NCI-H1105 treated with DMSO at 0.1 percent for 48 hours (cell line): Measurements from ENCODE around the gene TACSTD2.
"Not testable (repeated sequence)": the region's sequence is repeated elsewhere in the genome, so short reads cannot be mapped to it uniquely, and the experiment has no call there.

Experiments
- DNase-seq: peaks from one replicate; lab custom pipeline; 2025; lab: John Stamatoyannopoulos, UW

TACSTD2 gene

GRCh38 chr1:58576727-58577653, at the start of gene TACSTD2:
Gene TACSTD2 (minus strand): TSS chr1:58577252. CDS start chr1:58577156, 96 bp downstream.
- no peak for DNase-seq

GRCh38 chr1:58626293-58626692, 49.2 kb upstream of the TACSTD2 start:
- no peak for DNase-seq

- DNase-seq = not testable (repeated sequence)
Observed at GRCh38 chr1:58623259-58623658, 46.2 kb upstream of the TACSTD2 start.

- DNase-seq = no peak
Observed at GRCh38 chr1:58622571-58622970, 45.5 kb upstream of the TACSTD2 start.

- no peak for DNase-seq
Observed at GRCh38 chr1:58621391-58621790, 44.3 kb upstream of the TACSTD2 start.

GRCh38 chr1:58620926-58621325, 43.9 kb upstream of the TACSTD2 start:
- DNase-seq = no peak

- DNase-seq = no peak
Observed at GRCh38 chr1:58620259-58620658, 43.2 kb upstream of the TACSTD2 start.

GRCh38 chr1:58619286-58620054, 42.4 kb upstream of the TACSTD2 start:
- no peak for DNase-seq

- DNase-seq = no peak
Observed at GRCh38 chr1:58618303-58618702, 41.3 kb upstream of the TACSTD2 start.

- no peak for DNase-seq
Observed at GRCh38 chr1:58611861-58612385, 34.9 kb upstream of the TACSTD2 start.

GRCh38 chr1:58608945-58609344, 31.9 kb upstream of the TACSTD2 start:
- DNase-seq = no peak

- DNase-seq = no peak
Observed at GRCh38 chr1:58608297-58608696, 31.2 kb upstream of the TACSTD2 start.

GRCh38 chr1:58607391-58607790, 30.3 kb upstream of the TACSTD2 start:
- no peak for DNase-seq

GRCh38 chr1:58601921-58602320, 24.9 kb upstream of the TACSTD2 start:
- DNase-seq = not testable (repeated sequence)

GRCh38 chr1:58597996-58598395, 20.9 kb upstream of the TACSTD2 start:
- DNase-seq = no peak

- DNase-seq = no peak
Observed at GRCh38 chr1:58597076-58597475, 20.0 kb upstream of the TACSTD2 start.

- no peak for DNase-seq
Observed at GRCh38 chr1:58596631-58597052, 19.6 kb upstream of the TACSTD2 start.

- no peak for DNase-seq
Observed at GRCh38 chr1:58594546-58594945, 17.5 kb upstream of the TACSTD2 start.

GRCh38 chr1:58592522-58593134, 15.6 kb upstream of the TACSTD2 start:
- DNase-seq = peak; percentile 32

GRCh38 chr1:58591806-58592205, 14.8 kb upstream of the TACSTD2 start:
- DNase-seq = no peak

- DNase-seq = no peak
Observed at GRCh38 chr1:58590019-58590418, 13.0 kb upstream of the TACSTD2 start.

GRCh38 chr1:58588396-58588795, 11.3 kb upstream of the TACSTD2 start:
- DNase-seq = no peak
